GM10266 (cell line): ENCODE measurements around the gene ITLN1.
"Not testable (repeated sequence)": the region's sequence is repeated elsewhere in the genome, so short reads cannot be mapped to it uniquely, and the experiment has no call there.

Experiments used
- DNase-seq: peaks from one replicate; pipeline ENCODE4 v3.0.0; 2012; ENCODE audit errors: extremely low spot score
- TF ChIP-seq, protein P1 (sequence below): IDR thresholded peaks from 2 replicates; pipeline ENCODE4 v1.5.1; 2012; ENCODE audit warnings: mild to moderate bottlenecking, low read depth; ENCODE audit not compliant: control insufficient read depth, insufficient read depth; ENCODE audit errors: missing control alignments

The ITLN1 gene

DNA sequence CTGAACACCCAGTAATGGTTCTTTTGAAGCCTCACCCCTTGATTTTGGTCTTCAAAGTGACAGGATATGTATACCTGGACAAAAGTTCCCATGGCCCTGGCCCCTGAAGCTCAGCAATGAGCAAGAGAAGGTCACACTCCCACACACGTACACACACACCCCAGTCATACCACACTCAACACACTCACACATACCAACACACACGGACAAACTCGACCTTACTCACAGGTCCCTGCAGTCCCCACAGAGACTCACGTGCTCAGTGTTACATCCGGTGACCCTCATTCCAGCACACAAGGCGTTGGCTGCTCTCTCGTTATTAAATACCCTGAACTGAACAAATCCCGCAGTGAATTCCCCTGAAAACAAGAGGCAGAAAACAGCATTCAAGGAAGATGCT lies 5.9 kb downstream of the ITLN1 start:
- TF ChIP-seq, protein P1, sequence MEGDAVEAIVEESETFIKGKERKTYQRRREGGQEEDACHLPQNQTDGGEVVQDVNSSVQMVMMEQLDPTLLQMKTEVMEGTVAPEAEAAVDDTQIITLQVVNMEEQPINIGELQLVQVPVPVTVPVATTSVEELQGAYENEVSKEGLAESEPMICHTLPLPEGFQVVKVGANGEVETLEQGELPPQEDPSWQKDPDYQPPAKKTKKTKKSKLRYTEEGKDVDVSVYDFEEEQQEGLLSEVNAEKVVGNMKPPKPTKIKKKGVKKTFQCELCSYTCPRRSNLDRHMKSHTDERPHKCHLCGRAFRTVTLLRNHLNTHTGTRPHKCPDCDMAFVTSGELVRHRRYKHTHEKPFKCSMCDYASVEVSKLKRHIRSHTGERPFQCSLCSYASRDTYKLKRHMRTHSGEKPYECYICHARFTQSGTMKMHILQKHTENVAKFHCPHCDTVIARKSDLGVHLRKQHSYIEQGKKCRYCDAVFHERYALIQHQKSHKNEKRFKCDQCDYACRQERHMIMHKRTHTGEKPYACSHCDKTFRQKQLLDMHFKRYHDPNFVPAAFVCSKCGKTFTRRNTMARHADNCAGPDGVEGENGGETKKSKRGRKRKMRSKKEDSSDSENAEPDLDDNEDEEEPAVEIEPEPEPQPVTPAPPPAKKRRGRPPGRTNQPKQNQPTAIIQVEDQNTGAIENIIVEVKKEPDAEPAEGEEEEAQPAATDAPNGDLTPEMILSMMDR, result no peak
- no peak for DNase-seq

DNA sequence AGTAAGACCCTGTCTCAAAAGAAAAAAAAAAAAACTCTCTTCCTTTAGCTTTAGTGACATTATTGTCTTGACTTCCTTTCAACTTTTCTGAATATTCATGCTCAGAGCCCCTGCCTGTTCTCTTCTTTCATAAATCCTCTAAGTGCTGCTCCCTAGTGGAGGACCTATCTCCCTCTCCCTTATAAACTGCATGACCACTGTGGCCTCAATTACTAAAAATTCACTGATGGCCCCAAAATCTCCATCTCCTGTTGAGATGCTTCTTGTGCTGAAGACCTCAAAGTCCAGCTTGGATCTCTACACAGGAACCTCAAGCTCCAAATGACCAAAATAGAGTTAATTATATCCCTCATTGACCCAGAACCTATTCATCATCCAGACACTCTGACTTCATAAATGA lies 7.8 kb downstream of the ITLN1 start:
- peak; percentile 34 for DNase-seq
- TF ChIP-seq, protein P1, result peak; percentile 5

DNA sequence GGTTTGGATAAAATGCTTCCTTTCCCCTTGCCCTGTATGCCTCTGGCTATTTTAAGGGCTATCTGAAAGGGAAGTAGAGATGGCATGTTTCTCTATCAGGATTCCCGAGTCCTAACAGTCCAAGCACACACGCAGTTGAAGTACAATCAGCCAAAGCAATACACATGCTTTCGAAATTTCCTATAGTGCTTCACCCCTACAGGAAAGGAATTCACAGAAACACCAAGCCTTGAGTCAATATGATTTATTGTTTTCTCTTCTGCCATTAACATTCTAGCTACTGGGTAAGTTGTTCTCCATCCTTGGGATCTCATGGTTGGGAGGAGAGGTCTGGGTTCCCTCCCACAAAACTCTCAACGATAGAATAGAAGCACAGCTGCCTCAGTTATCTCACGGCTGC lies 8.7 kb downstream of the ITLN1 start:
- TF ChIP-seq, protein P1, result no peak

DNA sequence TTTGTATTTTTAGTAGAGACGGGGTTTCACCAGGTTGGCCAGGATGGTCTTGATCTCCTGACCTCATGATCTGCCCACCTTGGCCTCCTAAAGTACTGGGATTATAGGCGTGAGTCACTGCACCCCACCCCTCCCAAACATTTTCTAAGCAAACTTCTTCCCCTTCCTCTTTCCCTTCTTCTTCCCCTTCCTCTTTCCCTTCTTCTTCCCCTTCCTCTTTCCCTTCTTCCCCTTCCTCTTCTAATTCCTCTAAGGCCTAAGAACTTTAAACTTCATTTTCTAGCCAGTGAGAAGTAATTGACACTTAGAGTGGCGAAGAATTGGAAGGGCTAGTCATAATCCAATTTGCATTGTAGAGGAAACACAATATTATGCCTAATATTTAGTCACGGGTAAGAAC lies 9.4 kb downstream of the ITLN1 start:
- DNase-seq, result not testable (repeated sequence)

More for the DNA sequence above, 8.7 kb downstream of the ITLN1 start:
- DNase-seq, result no peak

DNA sequence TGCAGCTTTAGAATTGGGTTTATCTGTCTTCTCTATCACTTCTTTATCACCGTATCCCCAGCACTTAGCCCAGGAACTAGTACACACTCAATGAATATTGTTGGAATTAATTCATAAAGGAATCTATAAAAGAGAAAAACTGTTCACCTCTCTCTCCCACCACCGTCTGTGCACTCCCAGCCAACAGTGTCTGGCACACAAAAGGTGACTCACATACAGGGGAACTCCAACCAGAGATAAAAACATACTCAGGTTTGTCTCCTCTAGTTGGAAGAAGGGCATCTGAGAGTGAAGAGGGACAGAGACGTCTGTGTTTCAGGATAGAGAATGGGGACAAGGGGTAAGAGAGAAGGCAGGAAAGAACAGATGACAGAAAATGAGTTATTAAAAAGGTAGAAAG lies 10.0 kb downstream of the ITLN1 start:
- DNase-seq, result no peak

DNA sequence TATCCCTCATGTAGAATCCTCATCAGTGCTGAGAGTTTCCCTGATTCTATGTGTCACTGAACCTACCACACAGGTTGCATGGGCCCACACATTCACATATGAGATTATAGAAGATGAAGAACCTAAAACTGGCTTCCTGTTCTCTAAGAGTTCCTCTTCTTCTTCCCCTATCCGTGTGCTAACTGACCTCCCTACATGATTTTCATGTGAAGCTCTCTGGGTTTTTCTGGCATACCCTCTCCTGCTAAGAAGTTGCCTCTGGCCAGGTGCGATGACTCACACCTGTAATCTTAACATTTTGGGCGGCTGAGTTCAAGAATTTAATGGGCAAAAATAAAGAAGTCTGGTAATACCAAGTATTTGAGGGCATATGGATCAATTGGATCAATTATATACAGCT lies 16.8 kb downstream of the ITLN1 start:
- DNase-seq, result no peak
- TF ChIP-seq, protein P1, result no peak

More for the DNA sequence above, 10.0 kb downstream of the ITLN1 start:
- TF ChIP-seq, protein P1, result no peak

DNA sequence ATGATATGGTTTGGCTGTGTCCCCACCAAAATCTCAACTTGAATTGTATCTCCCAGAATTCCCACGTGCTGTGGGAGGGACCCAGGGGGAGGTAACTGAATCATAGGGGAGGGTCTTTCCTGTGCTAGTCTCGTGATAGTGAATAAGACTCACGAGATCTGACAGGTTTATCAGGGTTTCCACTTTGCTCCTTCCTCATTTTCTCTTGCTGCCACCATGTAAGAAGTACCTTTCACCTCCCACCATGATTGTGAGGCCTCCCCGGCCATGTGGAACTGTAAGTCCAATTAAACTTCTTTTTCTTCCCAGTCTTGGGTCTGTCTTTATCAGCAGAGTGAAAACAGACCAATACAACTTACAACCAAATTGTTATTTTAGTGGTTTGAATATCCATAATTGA lies 17.3 kb downstream of the ITLN1 start:
- not testable (repeated sequence) for DNase-seq

DNA sequence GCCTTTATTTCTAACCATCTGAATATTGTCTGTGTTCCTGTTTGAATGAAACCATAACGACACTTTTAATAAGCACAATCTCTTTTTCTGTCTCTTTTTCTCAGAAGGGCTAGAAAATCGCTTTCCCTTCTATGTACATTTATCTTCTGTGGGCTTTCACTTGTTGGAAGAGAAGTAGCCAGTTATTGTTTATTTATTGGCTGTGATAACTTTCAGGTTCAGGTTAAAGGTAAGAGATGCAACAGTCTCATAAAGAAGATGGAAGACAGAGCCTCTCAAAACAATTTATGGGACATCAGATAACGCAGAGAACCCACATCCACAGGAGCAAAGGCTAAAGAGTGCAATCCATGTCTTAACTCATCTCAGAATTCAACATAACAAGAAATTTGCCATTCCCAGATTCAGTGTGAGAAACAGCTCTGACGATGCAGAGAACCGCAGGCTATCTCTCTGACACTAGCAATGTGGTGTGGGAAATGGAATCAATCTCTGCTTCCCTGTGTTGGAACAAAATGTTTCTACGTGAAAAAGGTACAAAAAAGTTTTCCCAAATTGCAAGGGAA lies 18.2 kb downstream of the ITLN1 start:
- no peak for DNase-seq
- TF ChIP-seq, protein P1, result no peak
